Stimulated activated naive B cell treated with anti-CD40 and anti-IgM and Interleukin-4, amounts not matched to agents 10 μg/mL and 1 μg/mL and 100 μg/mL, for 72 hours (primary cell): ENCODE data around the gene PRCP.
"Not testable (repeated sequence)": the region's sequence is repeated elsewhere in the genome, so short reads cannot be mapped to it uniquely, and the experiment has no call there.

Source experiments
- ATAC-seq, 2 donors: fragments of 150-1000 bp; cut with Tn5 transposase; replicated peaks; 2 replicates each; pipeline ENCODE4 v1.10.0; 2021; ENCODE audit warnings: moderate library complexity in 1 of 2
- DNase-seq: peaks from one replicate; pipeline ENCODE4 v3.0.0; 2021
- H3K27ac Mint-ChIP-seq: one replicate; pipeline ENCODE4 v1.8.0; 2022; ENCODE audit warnings: mild to moderate bottlenecking, mixed read lengths
- H3K27me3 Mint-ChIP-seq, 2 donors: one replicate each; pipeline ENCODE4 v1.8.0; 2022; ENCODE audit warnings: mixed read lengths in 2 of 2
- H3K36me3 Mint-ChIP-seq, 2 donors: one replicate each; pipeline ENCODE4 v1.8.0; 2022; ENCODE audit warnings: mixed read lengths in 2 of 2, mild to moderate bottlenecking in 1 of 2
- H3K4me1 Mint-ChIP-seq, 2 donors: one replicate each; pipeline ENCODE4 v1.8.0; 2022; ENCODE audit warnings: mixed read lengths in 2 of 2, mild to moderate bottlenecking in 1 of 2
- H3K4me3 Mint-ChIP-seq, 2 donors: one replicate each; pipeline ENCODE4 v1.8.0; 2022; ENCODE audit warnings: mild to moderate bottlenecking in 2 of 2, mixed read lengths in 2 of 2, moderate library complexity in 1 of 2
- H3K9me3 Mint-ChIP-seq, 2 donors: one replicate each; pipeline ENCODE4 v1.8.0; 2022; ENCODE audit warnings: mixed read lengths in 2 of 2, mild to moderate bottlenecking in 1 of 2

Gene PRCP

GRCh38 chr11:82927264-82927880 lies 27.1 kb upstream of the PRCP start:
- Mint-ChIP-seq H3K27me3 (no peaks in the 10 kb centered on the region), H3K4me3 (peak overlapping the region in 1 of 2 donors; percentile 25), H3K27ac (peak overlapping the region; percentile 65), H3K36me3 (peaks cover 12 to 26% of the 10 kb centered on the region in 2 donors), H3K9me3 (peaks cover 0 to 1% of the 10 kb centered on the region in 2 donors), H3K4me1 (peaks cover 19 to 51% of the 10 kb centered on the region in 2 donors)
- ATAC-seq (peak; percentile 77 to 82), DNase-seq (no peak)

GRCh38 chr11:82924522-82925224 lies 24.4 kb upstream of the PRCP start:
- peaks cover 17 to 28% of the 10 kb centered on the region in 2 donors for H3K36me3 Mint-ChIP-seq
- ATAC-seq: peak; percentile 81 to 82
- no peak overlapping the region for H3K4me3 Mint-ChIP-seq

GRCh38 chr11:82922396-82923173 lies 22.4 kb upstream of the PRCP start:
- H3K36me3 Mint-ChIP-seq: peaks cover 38 to 44% of the 10 kb centered on the region in 2 donors
- ATAC-seq, DNase-seq, H3K4me3 Mint-ChIP-seq, H3K27me3 Mint-ChIP-seq: not testable (repeated sequence)
- peaks cover 40 to 79% of the 10 kb centered on the region in 2 donors for H3K4me1 Mint-ChIP-seq
- H3K9me3 Mint-ChIP-seq: peaks cover 13 to 14% of the 10 kb centered on the region in 2 donors
- peak overlapping the region; percentile 75 for H3K27ac Mint-ChIP-seq

More at GRCh38 chr11:82924522-82925224, 24.4 kb upstream of the PRCP start:
- peaks cover 0 to 3% of the 10 kb centered on the region in 2 donors for H3K9me3 Mint-ChIP-seq
- no peaks in the 10 kb centered on the region for H3K27me3 Mint-ChIP-seq
- H3K27ac Mint-ChIP-seq: peak overlapping the region; percentile 69
- H3K4me1 Mint-ChIP-seq: peaks cover 33 to 64% of the 10 kb centered on the region in 2 donors
- DNase-seq: no peak

GRCh38 chr11:82920227-82920626 lies 20.0 kb upstream of the PRCP start:
- DNase-seq, H3K27me3 Mint-ChIP-seq: not testable (repeated sequence)
- peaks cover 40 to 46% of the 10 kb centered on the region in 2 donors for H3K36me3 Mint-ChIP-seq
- peaks cover 39 to 70% of the 10 kb centered on the region in 2 donors for H3K4me1 Mint-ChIP-seq
- H3K9me3 Mint-ChIP-seq: peaks cover 15% of the 10 kb centered on the region in 2 donors
- H3K27ac Mint-ChIP-seq: peak overlapping the region; percentile 89
- peak in 1 of 2 donors; percentile 14 for ATAC-seq
- peak overlapping the region; percentile 77 to 83 for H3K4me3 Mint-ChIP-seq

GRCh38 chr11:82919786-82920185 lies 19.6 kb upstream of the PRCP start:
- H3K27me3 Mint-ChIP-seq, ATAC-seq, DNase-seq: not testable (repeated sequence)
- H3K36me3 Mint-ChIP-seq: peaks cover 40 to 47% of the 10 kb centered on the region in 2 donors
- H3K9me3 Mint-ChIP-seq: peaks cover 15% of the 10 kb centered on the region in 2 donors
- peak overlapping the region; percentile 77 to 83 for H3K4me3 Mint-ChIP-seq
- H3K27ac Mint-ChIP-seq: peak overlapping the region; percentile 89
- peaks cover 39 to 69% of the 10 kb centered on the region in 2 donors for H3K4me1 Mint-ChIP-seq

- H3K27me3 Mint-ChIP-seq: no peaks in the 10 kb centered on the region
Observed at GRCh38 chr11:82909015-82909640, 8.9 kb upstream of the PRCP start.

GRCh38 chr11:82908311-82908710 lies 8.1 kb upstream of the PRCP start:
- Mint-ChIP-seq H3K9me3 (peaks cover 3 to 8% of the 10 kb centered on the region in 2 donors), H3K4me3 (no peak overlapping the region), H3K27me3 (no peaks in the 10 kb centered on the region), H3K27ac (peak overlapping the region; percentile 51), H3K36me3 (peaks cover 18 to 24% of the 10 kb centered on the region in 2 donors), H3K4me1 (peaks cover 14 to 37% of the 10 kb centered on the region in 2 donors)
- ATAC-seq (no peak), DNase-seq (no peak)

More at GRCh38 chr11:82909015-82909640, 8.9 kb upstream of the PRCP start:
- Mint-ChIP-seq H3K36me3 (peaks cover 21 to 25% of the 10 kb centered on the region in 2 donors), H3K9me3 (peaks cover 3 to 8% of the 10 kb centered on the region in 2 donors), H3K4me3 (no peak overlapping the region), H3K27ac (peak overlapping the region; percentile 51), H3K4me1 (peaks cover 14 to 37% of the 10 kb centered on the region in 2 donors)
- no peak for DNase-seq
- no peak for ATAC-seq

GRCh38 chr11:82907371-82907770 lies 7.1 kb upstream of the PRCP start:
- Mint-ChIP-seq H3K4me1 (peaks cover 22 to 45% of the 10 kb centered on the region in 2 donors), H3K9me3 (peaks cover 3 to 4% of the 10 kb centered on the region in 2 donors), H3K36me3 (peaks cover 13 to 16% of the 10 kb centered on the region in 2 donors), H3K27me3 (no peaks in the 10 kb centered on the region), H3K4me3 (no peak overlapping the region), H3K27ac (no peak overlapping the region)
- ATAC-seq (no peak), DNase-seq (no peak)

GRCh38 chr11:82906931-82907330 lies 6.7 kb upstream of the PRCP start:
- Mint-ChIP-seq H3K36me3 (peaks cover 10 to 13% of the 10 kb centered on the region in 2 donors), H3K4me3 (no peak overlapping the region), H3K27ac (no peak overlapping the region), H3K4me1 (peaks cover 24 to 48% of the 10 kb centered on the region in 2 donors), H3K27me3 (no peaks in the 10 kb centered on the region), H3K9me3 (peaks cover 3 to 4% of the 10 kb centered on the region in 2 donors)
- no peak for ATAC-seq
- no peak for DNase-seq

GRCh38 chr11:82906236-82906635 lies 6.0 kb upstream of the PRCP start:
- Mint-ChIP-seq H3K4me1 (peaks cover 24 to 48% of the 10 kb centered on the region in 2 donors), H3K9me3 (peaks cover 0 to under 1% of the 10 kb centered on the region in 2 donors), H3K36me3 (peaks cover 3 to 6% of the 10 kb centered on the region in 2 donors), H3K27me3 (no peaks in the 10 kb centered on the region), H3K4me3 (no peak overlapping the region), H3K27ac (no peak overlapping the region)
- ATAC-seq (no peak), DNase-seq (no peak)

GRCh38 chr11:82903843-82904586 lies 3.8 kb upstream of the PRCP start:
- H3K36me3 Mint-ChIP-seq: no peaks in the 10 kb centered on the region
- peaks cover 30 to 50% of the 10 kb centered on the region in 2 donors for H3K4me1 Mint-ChIP-seq
- H3K27ac Mint-ChIP-seq: no peak overlapping the region
- no peak for DNase-seq
- no peak for ATAC-seq
- H3K4me3 Mint-ChIP-seq: no peak overlapping the region
- H3K9me3 Mint-ChIP-seq: no peaks in the 10 kb centered on the region
- no peaks in the 10 kb centered on the region for H3K27me3 Mint-ChIP-seq

GRCh38 chr11:82902880-82903279 lies 2.6 kb upstream of the PRCP start:
- DNase-seq: no peak
- Mint-ChIP-seq H3K4me1 (peaks cover 26 to 48% of the 10 kb centered on the region in 2 donors), H3K4me3 (peak overlapping the region; percentile 89 to 94), H3K9me3 (no peaks in the 10 kb centered on the region), H3K36me3 (no peaks in the 10 kb centered on the region), H3K27ac (no peak overlapping the region), H3K27me3 (no peaks in the 10 kb centered on the region)
- ATAC-seq: no peak

- ATAC-seq (no peak), DNase-seq (no peak)
- peak overlapping the region; percentile 89 to 94 for H3K4me3 Mint-ChIP-seq
- no peaks in the 10 kb centered on the region for H3K36me3 Mint-ChIP-seq
- no peaks in the 10 kb centered on the region for H3K27me3 Mint-ChIP-seq
- peak overlapping the region; percentile 98 for H3K27ac Mint-ChIP-seq
- no peaks in the 10 kb centered on the region for H3K9me3 Mint-ChIP-seq
- H3K4me1 Mint-ChIP-seq: peaks cover 25 to 46% of the 10 kb centered on the region in 2 donors
Observed at GRCh38 chr11:82901922-82902485, 1.8 kb upstream of the PRCP start.
